Esophagus muscularis mucosa (tissue), 4 donors: ENCODE results near the gene PCBP3. TPM values are rescaled to one million over a fixed set of nuclear protein-coding genes. Genes with fewer than 3 reads are reported as not detected.
A peak's percentile ranks its signal among the peaks of the same experiment; 100 is the strongest.

Experiments
- DNase-seq: peaks from one replicate; pipeline ENCODE4 v3.0.0-alpha.2; 2017; ENCODE audit errors: extremely low spot score
- H3K27ac ChIP-seq, 4 donors: fragments of 200-600 bp; sonication (generic); replicated peaks in 1 of 4; 1 replicate in 3 of 4; 2 replicates in 1 of 4; pipeline ENCODE4 v1.5.1; 2016 to 2019; ENCODE audit warnings: mild to moderate bottlenecking in 1 of 4
- H3K27me3 ChIP-seq, 4 donors: fragments of 200-600 bp; sonication (generic); one replicate each; pipeline versions ENCODE4 v1.5.1 to v1.6.0; 2016 to 2019
- H3K36me3 ChIP-seq, 4 donors: fragments of 200-600 bp; sonication (generic); one replicate each; pipeline ENCODE4 v1.5.1; 2016 to 2019
- H3K4me1 ChIP-seq, 4 donors: fragments of 200-600 bp; sonication (generic); one replicate each; pipeline ENCODE4 v1.5.1; 2016 to 2019
- H3K4me3 ChIP-seq, 4 donors: fragments of 200-600 bp; sonication (generic); 1 replicate in 2 of 4; 2 replicates in 2 of 4; pipeline ENCODE4 v1.5.1; 2016 to 2019; ENCODE audit warnings: mild to moderate bottlenecking in 4 of 4, moderate library complexity in 1 of 4
- H3K9me3 ChIP-seq, 4 donors: fragments of 200-600 bp; sonication (generic); 1 replicate in 3 of 4; 2 replicates in 1 of 4; pipeline ENCODE4 v1.5.1; 2016 to 2019
- EP300 ChIP-seq: sonication (generic); formaldehyde crosslinking; IDR thresholded peaks from one replicate; pipeline ENCODE4 v1.6.1; 2017; ENCODE audit warnings: antibody characterized with exemption
- POLR2A ChIP-seq: fragments of 450-650 bp; IDR thresholded peaks from one replicate; pipeline ENCODE4 v1.6.1; 2017; ENCODE audit warnings: antibody characterized with exemption, moderate library complexity, mild to moderate bottlenecking, low read depth
- POLR2AphosphoS5 ChIP-seq, 2 donors: sonication (generic); formaldehyde crosslinking; IDR thresholded peaks; one replicate each; pipeline ENCODE4 v1.6.1; 2017; ENCODE audit warnings: antibody characterized with exemption in 2 of 2
- WGBS: methylation state at CpG from one replicate; pipeline ENCODE4 v1.1.5; 2018; 5-methylcytosine and 5-hydroxymethylcytosine counted together
- intact Hi-C: fragments of 100-400 bp; cut with DNase I; formaldehyde crosslinking; loops from one replicate; pipeline ENCODE4 v1.15.1; 2023
- total RNA-seq, 4 donors: library from RNA; depleted of rRNA; stranded (reverse); fragments of >200 nt; gene quantifications; one replicate each; pipeline versions ENCODE4 v1.1.0 to v1.2.1, GENCODE V29; 2016
- TF ChIP-seq, protein P1 (sequence below), 3 experiments: fragments of 200-600 bp in 2 of 3; fragments of 450-650 bp in 1 of 3; sonication (generic) in 2 of 3; IDR thresholded peaks; one replicate each; pipeline ENCODE4 v1.5.1; 2017 to 2019; ENCODE audit warnings: antibody characterized with exemption in 3 of 3, mild to moderate bottlenecking in 2 of 3, moderate library complexity in 1 of 3

The PCBP3 gene
- total RNA-seq, 4 donors from 2014 or later: 7.5 to 9.2 (median 8.1) TPM

DNA sequence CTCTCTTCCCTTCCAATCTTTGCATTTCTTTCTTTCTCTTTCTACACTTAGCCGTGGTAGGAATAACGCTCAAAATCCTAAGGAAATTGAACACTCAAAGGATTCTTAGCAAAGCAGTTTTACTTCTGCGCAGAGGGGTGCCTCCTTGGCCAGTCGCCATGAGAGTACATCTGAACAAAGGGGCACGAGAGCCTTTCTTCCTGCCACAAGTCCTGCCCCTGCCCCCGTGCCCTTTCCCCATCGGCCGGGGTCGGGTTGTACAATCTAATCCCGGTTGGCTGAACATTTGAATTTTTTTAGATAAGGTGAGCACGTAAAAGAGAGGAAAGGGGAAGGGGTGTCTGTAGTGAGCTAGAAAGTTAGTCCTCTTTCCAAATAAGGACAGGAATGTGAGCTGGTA is 309.4 kb downstream of the PCBP3 start:
- TF ChIP-seq POLR2AphosphoS5 (IDR thresholded peaks at IDR 0.05) (no peak), POLR2A (no peak), EP300 (no peak)
- TF ChIP-seq, protein P1, sequence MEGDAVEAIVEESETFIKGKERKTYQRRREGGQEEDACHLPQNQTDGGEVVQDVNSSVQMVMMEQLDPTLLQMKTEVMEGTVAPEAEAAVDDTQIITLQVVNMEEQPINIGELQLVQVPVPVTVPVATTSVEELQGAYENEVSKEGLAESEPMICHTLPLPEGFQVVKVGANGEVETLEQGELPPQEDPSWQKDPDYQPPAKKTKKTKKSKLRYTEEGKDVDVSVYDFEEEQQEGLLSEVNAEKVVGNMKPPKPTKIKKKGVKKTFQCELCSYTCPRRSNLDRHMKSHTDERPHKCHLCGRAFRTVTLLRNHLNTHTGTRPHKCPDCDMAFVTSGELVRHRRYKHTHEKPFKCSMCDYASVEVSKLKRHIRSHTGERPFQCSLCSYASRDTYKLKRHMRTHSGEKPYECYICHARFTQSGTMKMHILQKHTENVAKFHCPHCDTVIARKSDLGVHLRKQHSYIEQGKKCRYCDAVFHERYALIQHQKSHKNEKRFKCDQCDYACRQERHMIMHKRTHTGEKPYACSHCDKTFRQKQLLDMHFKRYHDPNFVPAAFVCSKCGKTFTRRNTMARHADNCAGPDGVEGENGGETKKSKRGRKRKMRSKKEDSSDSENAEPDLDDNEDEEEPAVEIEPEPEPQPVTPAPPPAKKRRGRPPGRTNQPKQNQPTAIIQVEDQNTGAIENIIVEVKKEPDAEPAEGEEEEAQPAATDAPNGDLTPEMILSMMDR (IDR thresholded peaks at IDR 0.05): no peak
- H3K4me3 ChIP-seq: no peak overlapping the region
- no peaks in the 10 kb centered on the region for H3K36me3 ChIP-seq
- peak overlapping the region; percentile 75 to 81 (median 78) for H3K27ac ChIP-seq
- H3K27me3 ChIP-seq: peaks cover 0 to 4% (median 0%) of the 10 kb centered on the region in 4 donors
- peaks cover 14 to 50% (median 47%) of the 10 kb centered on the region in 4 donors for H3K4me1 ChIP-seq
- intact Hi-C loops: no loop called here
- no peak for DNase-seq
- 69% methylated on average over 11 of the region's 11 CpGs for WGBS
- H3K9me3 ChIP-seq: no peaks in the 10 kb centered on the region

- Histone ChIP-seq H3K9me3 (no peaks in the 10 kb centered on the region), H3K36me3 (no peaks in the 10 kb centered on the region), H3K4me3 (no peak overlapping the region), H3K27ac (peak overlapping the region; percentile 75 to 81 (median 78)), H3K27me3 (peaks cover 0 to 4% (median 0%) of the 10 kb centered on the region in 4 donors), H3K4me1 (peaks cover 14 to 63% (median 56%) of the 10 kb centered on the region in 4 donors)
- DNase-seq: no peak
- 49% methylated on average over 10 of the region's 12 CpGs for WGBS
- intact Hi-C loops: no loop called here
- TF ChIP-seq, protein P1 (IDR thresholded peaks at IDR 0.05): peak; percentile 14 to 53 (median 29)
- no peak for TF ChIP-seq POLR2AphosphoS5 (IDR thresholded peaks at IDR 0.05)
Observed at GRCh38 chr21:45954261-45954660, 310.7 kb downstream of the PCBP3 start.

DNA sequence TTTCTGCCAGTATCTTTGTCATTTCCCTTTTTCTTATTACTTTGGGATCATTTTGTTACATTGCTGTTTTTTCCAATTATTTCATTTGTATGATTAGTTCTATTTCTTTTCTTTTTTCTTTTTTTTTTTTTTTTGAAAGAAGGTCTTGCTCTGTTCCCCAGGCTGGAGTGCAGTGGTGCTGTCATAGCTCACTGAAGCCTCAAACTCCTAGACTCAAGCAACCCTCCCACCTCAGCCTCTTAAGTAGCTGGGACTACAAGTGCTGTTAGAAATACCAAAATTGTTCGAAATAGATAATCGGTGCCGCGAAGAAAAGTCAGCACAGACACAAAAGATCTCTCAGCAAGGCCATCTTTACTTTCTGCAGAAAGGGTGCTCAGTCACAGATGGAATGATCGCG is 311.4 kb downstream of the PCBP3 start:
- 98% methylated on average over 6 of the region's 6 CpGs for WGBS
- Histone ChIP-seq H3K27me3 (peaks cover 0 to 1% (median 0%) of the 10 kb centered on the region in 4 donors), H3K27ac (peak overlapping the region in 3 of 4 donors; percentile 76 to 81 (median 79)), H3K9me3 (no peaks in the 10 kb centered on the region), H3K4me1 (peaks cover 14 to 67% (median 60%) of the 10 kb centered on the region in 4 donors), H3K36me3 (no peaks in the 10 kb centered on the region), H3K4me3 (no peak overlapping the region)
- no peak for DNase-seq
- intact Hi-C loops: no loop called here
- TF ChIP-seq, protein P1 (IDR thresholded peaks at IDR 0.05): no peak

DNA sequence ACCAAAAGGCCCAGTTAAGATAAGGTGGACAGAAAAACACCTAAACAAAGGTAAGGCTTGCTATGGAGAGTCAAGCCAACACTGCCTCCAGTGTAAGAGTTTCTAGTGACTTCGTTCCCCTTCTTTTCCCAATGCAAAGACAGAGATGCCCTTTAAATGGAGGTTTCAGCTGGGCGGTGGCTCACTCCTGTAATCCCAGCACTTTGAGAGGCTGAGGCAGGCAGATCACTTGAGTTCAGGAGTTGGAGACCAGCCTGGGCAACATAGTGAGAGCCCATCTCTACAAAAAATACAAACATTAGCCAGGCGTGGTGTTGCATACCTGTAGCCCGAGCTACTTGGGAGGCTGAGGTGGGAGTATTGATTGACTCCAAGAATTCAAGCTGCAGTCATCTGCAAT is 314.0 kb downstream of the PCBP3 start:
- TF ChIP-seq POLR2AphosphoS5 (IDR thresholded peaks at IDR 0.05) (no peak), POLR2A (no peak), EP300 (no peak)
- TF ChIP-seq, protein P1 (IDR thresholded peaks at IDR 0.05): no peak
- Histone ChIP-seq H3K9me3 (no peaks in the 10 kb centered on the region), H3K27me3 (no peaks in the 10 kb centered on the region), H3K36me3 (no peaks in the 10 kb centered on the region), H3K27ac (peak overlapping the region; percentile 17 to 64 (median 60)), H3K4me1 (peaks cover 7 to 52% (median 44%) of the 10 kb centered on the region in 4 donors), H3K4me3 (no peak overlapping the region)
- intact Hi-C loops: no loop called here
- WGBS: 90% methylated on average over 4 of the region's 4 CpGs
- DNase-seq: no peak

DNA sequence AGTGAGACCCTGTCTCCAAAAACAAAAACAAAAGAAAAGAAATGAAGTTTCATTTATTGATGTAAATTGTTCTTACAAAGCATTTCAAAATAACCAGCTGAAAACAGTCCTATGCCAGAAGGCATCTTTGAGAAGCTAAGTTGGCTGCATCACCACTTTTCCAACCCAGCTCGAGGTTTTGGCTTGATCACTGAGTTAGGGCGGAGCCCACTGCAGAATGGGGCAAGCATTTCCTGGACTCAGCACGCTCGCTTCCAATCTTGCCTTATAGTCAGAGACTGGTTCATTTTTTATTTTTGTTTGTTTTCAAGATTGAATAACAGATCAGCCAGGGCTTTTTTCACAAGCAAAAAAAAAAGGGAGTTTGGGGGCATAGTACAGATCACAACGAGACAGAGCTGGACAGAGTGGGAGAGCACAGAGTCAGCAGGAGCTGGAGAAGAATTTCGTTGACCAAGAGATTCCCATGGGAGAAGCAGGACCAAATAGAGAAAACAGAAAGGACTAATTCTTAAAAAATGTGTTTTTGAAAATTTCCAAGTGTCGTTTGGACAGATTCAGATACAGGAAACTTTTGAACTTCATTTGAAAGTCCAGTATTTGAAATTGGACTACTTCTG is 314.6 kb downstream of the PCBP3 start:
- intact Hi-C loops: no loop called here

More for the DNA sequence above, 314.6 kb downstream of the PCBP3 start:
- H3K36me3 ChIP-seq: no peaks in the 10 kb centered on the region
- DNase-seq: no peak
- H3K9me3 ChIP-seq: no peaks in the 10 kb centered on the region
- H3K4me3 ChIP-seq: no peak overlapping the region
- H3K27ac ChIP-seq: peak overlapping the region; percentile 50 to 64 (median 60)
- H3K4me1 ChIP-seq: peaks cover 7 to 49% (median 41%) of the 10 kb centered on the region in 4 donors
- no peaks in the 10 kb centered on the region for H3K27me3 ChIP-seq
- 50% methylated on average over 7 of the region's 7 CpGs for WGBS
- TF ChIP-seq POLR2A (no peak), POLR2AphosphoS5 (IDR thresholded peaks at IDR 0.05) (peak; percentile 20 to 28)
